ENCODE data around the gene DET1.

DET1 gene

GRCh38 chr15:88463870-88464532, 82.5 kb downstream of the DET1 start:
- DNase-seq = no peak

All from GDM1 (cell line).